HG03439 (cell line): ENCODE data around the gene FPR3.
"Not testable (repeated sequence)": the region's sequence is repeated elsewhere in the genome, so short reads cannot be mapped to it uniquely, and the experiment has no call there.

Source experiments
- ATAC-seq: cut with Tn5 transposase; IDR thresholded peaks from one replicate; pipeline ENCODE4 v1.9.1; 2021; ENCODE audit warnings: mild to moderate bottlenecking, moderate library complexity; ENCODE audit not compliant: unreplicated experiment

The FPR3 gene

GRCh38 chr19:51806571-51806970, 11.6 kb downstream of the FPR3 start:
- not testable (repeated sequence) for ATAC-seq

GRCh38 chr19:51807111-51807701, 12.2 kb downstream of the FPR3 start:
- ATAC-seq: no peak

GRCh38 chr19:51807925-51808324, 13.0 kb downstream of the FPR3 start:
- no peak for ATAC-seq

GRCh38 chr19:51808333-51808986, 13.5 kb downstream of the FPR3 start:
- ATAC-seq: no peak

- no peak for ATAC-seq
These were observed 14.8 kb downstream of the FPR3 start for GRCh38 chr19:51809787-51810186.

- no peak for ATAC-seq
These were observed 15.3 kb downstream of the FPR3 start for GRCh38 chr19:51810223-51810622.

GRCh38 chr19:51811344-51811743, 16.4 kb downstream of the FPR3 start:
- no peak for ATAC-seq

GRCh38 chr19:51815043-51815442, 20.1 kb downstream of the FPR3 start:
- no peak for ATAC-seq

GRCh38 chr19:51816711-51817110, 21.8 kb downstream of the FPR3 start:
- no peak for ATAC-seq

- ATAC-seq: no peak
These were observed 25.1 kb downstream of the FPR3 start for GRCh38 chr19:51820011-51820410.

- ATAC-seq: no peak
These were observed 26.0 kb downstream of the FPR3 start for GRCh38 chr19:51820831-51821446.

GRCh38 chr19:51821456-51821855, 26.5 kb downstream of the FPR3 start:
- ATAC-seq: no peak

GRCh38 chr19:51821921-51822320, 27.0 kb downstream of the FPR3 start:
- no peak for ATAC-seq

GRCh38 chr19:51822325-51822724, 27.4 kb downstream of the FPR3 start:
- ATAC-seq: no peak

GRCh38 chr19:51822946-51823345, 28.0 kb downstream of the FPR3 start:
- no peak for ATAC-seq

- no peak for ATAC-seq
These were observed 29.5 kb downstream of the FPR3 start for GRCh38 chr19:51824281-51825005.

GRCh38 chr19:51830274-51830673, 35.3 kb downstream of the FPR3 start:
- no peak for ATAC-seq

- ATAC-seq: no peak
These were observed 42.2 kb downstream of the FPR3 start for GRCh38 chr19:51837145-51837544.

GRCh38 chr19:51861870-51862622, 67.1 kb downstream of the FPR3 start:
- no peak for ATAC-seq

- no peak for ATAC-seq
These were observed 78.1 kb downstream of the FPR3 start for GRCh38 chr19:51873097-51873496.
